Right lobe of liver (tissue), 6 donors: Measurements from ENCODE around the gene PDX1. TPM values are rescaled to one million over a fixed set of nuclear protein-coding genes. Genes with fewer than 3 reads are reported as not detected.
A peak's percentile ranks its signal among the peaks of the same experiment; 100 is the strongest.

Source experiments
- ATAC-seq, 4 donors: fragments of 200-7000 bp; cut with Tn5 transposase; one replicate each; pipeline ENCODE4 v1.9.1; 2020; ENCODE audit warnings: mild to moderate bottlenecking in 4 of 4, moderate library complexity in 4 of 4
- DNase-seq, 3 donors: peaks; one replicate each; pipeline ENCODE4 v3.0.0-alpha.2; 2020
- H3K27ac ChIP-seq, 3 donors: fragments of 200-600 bp; one replicate each; pipeline ENCODE4 v1.8.0; 2022
- H3K27me3 ChIP-seq, 2 donors: fragments of 200-600 bp; one replicate each; pipeline ENCODE4 v1.8.0; 2022
- H3K36me3 ChIP-seq, 4 donors: fragments of 200-600 bp; sonication (generic) in 1 of 4; one replicate each; pipeline versions ENCODE4 v1.5.1 to v1.8.0; 2017 to 2022; ENCODE audit warnings: control low read depth in 1 of 4
- H3K4me1 ChIP-seq, 4 donors: fragments of 200-600 bp; sonication (generic) in 1 of 4; one replicate each; pipeline versions ENCODE4 v1.5.1 to v1.8.0; 2017 to 2022; ENCODE audit warnings: control low read depth in 1 of 4
- H3K4me3 ChIP-seq, 3 donors: fragments of 200-600 bp; one replicate each; pipeline ENCODE4 v1.8.0; 2022
- H3K9me3 ChIP-seq, 4 donors: fragments of 200-600 bp; sonication (generic) in 1 of 4; one replicate each; pipeline versions ENCODE4 v1.5.1 to v1.8.0; 2017 to 2022; ENCODE audit warnings: control low read depth in 1 of 4
- POLR2A ChIP-seq: fragments of 450-650 bp; IDR thresholded peaks from one replicate; pipeline ENCODE4 v1.6.1; 2017; ENCODE audit warnings: antibody characterized with exemption, mild to moderate bottlenecking
- WGBS: methylation state at CpG from one replicate; pipeline ENCODE4 v1.1.6; 2018; ENCODE audit warnings: low coverage, low lambda C conversion rate; ENCODE audit not compliant: insufficient coverage; ENCODE audit errors: missing lambda C conversion rate; 5-methylcytosine and 5-hydroxymethylcytosine counted together
- intact Hi-C, 2 donors: fragments of 100-400 bp; cut with DNase I; formaldehyde crosslinking; loops; one replicate each; pipeline versions ENCODE4 v1.11.2 to v1.14.1; 2022
- long read RNA-seq: library from polyadenylated mRNA; unstranded; transcript quantifications from one replicate; pipeline ENCODE4 v2.0.0, GENCODE V29; 2019
- total RNA-seq, 6 experiments: library from RNA; depleted of rRNA in 2 of 6; stranded (reverse); fragments of >200 nt in 2 of 6; fragmentation: NEBNext Ultra II Directional in 3 of 6; extraction: Animal tissue kit (Norgen Biotek cat#: 25700) in 3 of 6; gene quantifications; one replicate each; pipeline versions ENCODE4 v1.1.0 to v1.2.4, GENCODE V29; 2016 to 2023
- TF ChIP-seq, protein P1 (sequence below), 4 donors: fragments of 200-600 bp in 3 of 4; fragments of 450-650 bp in 1 of 4; IDR thresholded peaks; one replicate each; pipeline versions ENCODE4 v1.5.1 to v1.8.0; 2016 to 2022; ENCODE audit warnings: antibody characterized with exemption in 4 of 4, mild to moderate bottlenecking in 2 of 4
- donor health status: DM: no; HTN: yes; CAD: no.
- donor health status: DM: no; HTN: no; CAD: no.
- donor health status: DM: no; HTN: no; CAD: no.
- donor health status: DM: no; HTN: yes; CAD: no.
- donor health status: DM: no; HTN: yes; CAD: no.

PDX1 gene
- under 1 TPM in 4 of 6 experiments, not detected in 2; 0.06 to 0.66 (median 0.21) TPM for total RNA-seq
- long read RNA-seq = 0 reads

DNA sequence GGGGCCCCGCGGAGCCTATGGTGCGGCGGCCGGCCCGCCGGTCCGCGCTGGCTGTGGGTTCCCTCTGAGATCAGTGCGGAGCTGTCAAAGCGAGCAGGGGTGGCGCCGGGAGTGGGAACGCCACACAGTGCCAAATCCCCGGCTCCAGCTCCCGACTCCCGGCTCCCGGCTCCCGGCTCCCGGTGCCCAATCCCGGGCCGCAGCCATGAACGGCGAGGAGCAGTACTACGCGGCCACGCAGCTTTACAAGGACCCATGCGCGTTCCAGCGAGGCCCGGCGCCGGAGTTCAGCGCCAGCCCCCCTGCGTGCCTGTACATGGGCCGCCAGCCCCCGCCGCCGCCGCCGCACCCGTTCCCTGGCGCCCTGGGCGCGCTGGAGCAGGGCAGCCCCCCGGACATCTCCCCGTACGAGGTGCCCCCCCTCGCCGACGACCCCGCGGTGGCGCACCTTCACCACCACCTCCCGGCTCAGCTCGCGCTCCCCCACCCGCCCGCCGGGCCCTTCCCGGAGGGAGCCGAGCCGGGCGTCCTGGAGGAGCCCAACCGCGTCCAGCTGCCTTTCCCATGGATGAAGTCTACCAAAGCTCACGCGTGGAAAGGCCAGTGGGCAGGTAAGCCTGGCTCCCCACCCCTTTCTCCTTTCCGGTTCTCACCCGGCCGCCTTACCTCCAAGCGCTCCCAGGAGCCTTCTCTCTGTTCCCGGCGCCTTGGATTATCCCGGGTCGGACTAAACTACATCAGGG lies at the start of gene PDX1:
Gene PDX1 (plus strand): TSS at position 67 of the 743 bp plus-strand sequence. CDS start 139 bp downstream, at position 206.
- peak; percentile 78 to 90 (median 90) for ATAC-seq
- DNase-seq = peak in 2 of 3 donors; percentile 67 to 76
- peaks cover 34 to 44% of the 10 kb centered on the region in 2 donors for H3K27me3 ChIP-seq
- intact Hi-C loops = no loop called here
- H3K9me3 ChIP-seq = no peaks in the 10 kb centered on the region
- no peak for TF ChIP-seq POLR2A
- TF ChIP-seq, protein P1, sequence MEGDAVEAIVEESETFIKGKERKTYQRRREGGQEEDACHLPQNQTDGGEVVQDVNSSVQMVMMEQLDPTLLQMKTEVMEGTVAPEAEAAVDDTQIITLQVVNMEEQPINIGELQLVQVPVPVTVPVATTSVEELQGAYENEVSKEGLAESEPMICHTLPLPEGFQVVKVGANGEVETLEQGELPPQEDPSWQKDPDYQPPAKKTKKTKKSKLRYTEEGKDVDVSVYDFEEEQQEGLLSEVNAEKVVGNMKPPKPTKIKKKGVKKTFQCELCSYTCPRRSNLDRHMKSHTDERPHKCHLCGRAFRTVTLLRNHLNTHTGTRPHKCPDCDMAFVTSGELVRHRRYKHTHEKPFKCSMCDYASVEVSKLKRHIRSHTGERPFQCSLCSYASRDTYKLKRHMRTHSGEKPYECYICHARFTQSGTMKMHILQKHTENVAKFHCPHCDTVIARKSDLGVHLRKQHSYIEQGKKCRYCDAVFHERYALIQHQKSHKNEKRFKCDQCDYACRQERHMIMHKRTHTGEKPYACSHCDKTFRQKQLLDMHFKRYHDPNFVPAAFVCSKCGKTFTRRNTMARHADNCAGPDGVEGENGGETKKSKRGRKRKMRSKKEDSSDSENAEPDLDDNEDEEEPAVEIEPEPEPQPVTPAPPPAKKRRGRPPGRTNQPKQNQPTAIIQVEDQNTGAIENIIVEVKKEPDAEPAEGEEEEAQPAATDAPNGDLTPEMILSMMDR (IDR thresholded peaks at IDR 0.05) = no peak
- H3K36me3 ChIP-seq = no peaks in the 10 kb centered on the region
- 2% methylated on average over 10 of the region's 76 CpGs for WGBS
- H3K4me1 ChIP-seq = peaks cover 0 to 19% (median 2%) of the 10 kb centered on the region in 4 donors
- H3K4me3 ChIP-seq = peak within 1 kb of the TSS; percentile 38 to 47 (median 43)
- H3K27ac ChIP-seq = no peak within 1 kb of the TSS

DNA sequence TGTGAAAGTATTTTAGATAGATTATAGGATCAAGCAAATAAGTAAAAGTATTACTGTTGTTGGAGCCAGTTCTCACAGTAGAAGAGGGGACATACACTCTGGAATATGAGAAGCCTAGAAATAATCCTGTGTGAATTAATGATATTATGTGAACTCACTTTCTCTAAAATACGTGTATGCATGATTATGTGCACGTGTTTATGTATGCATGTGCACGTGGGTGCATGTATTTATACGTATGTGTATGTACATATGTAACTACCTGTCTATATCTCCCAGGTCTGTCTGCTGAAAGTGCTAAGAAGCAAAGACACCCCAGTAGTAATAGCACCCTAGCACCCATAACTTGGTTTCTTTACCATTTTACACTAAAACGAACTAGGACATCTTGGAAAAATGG lies 41.5 kb upstream of the PDX1 start:
- DNase-seq = no peak
- Histone ChIP-seq H3K4me1 (no peaks in the 10 kb centered on the region), H3K27me3 (peaks cover 0 to 7% of the 10 kb centered on the region in 2 donors), H3K27ac (no peak overlapping the region), H3K9me3 (no peaks in the 10 kb centered on the region), H3K36me3 (no peaks in the 10 kb centered on the region), H3K4me3 (no peak overlapping the region)
- no peak for ATAC-seq
- TF ChIP-seq, protein P1 (IDR thresholded peaks at IDR 0.05) = no peak
- no peak for TF ChIP-seq POLR2A
- intact Hi-C loops = no loop called here
- WGBS = 70% methylated on average over 5 of the region's 5 CpGs

DNA sequence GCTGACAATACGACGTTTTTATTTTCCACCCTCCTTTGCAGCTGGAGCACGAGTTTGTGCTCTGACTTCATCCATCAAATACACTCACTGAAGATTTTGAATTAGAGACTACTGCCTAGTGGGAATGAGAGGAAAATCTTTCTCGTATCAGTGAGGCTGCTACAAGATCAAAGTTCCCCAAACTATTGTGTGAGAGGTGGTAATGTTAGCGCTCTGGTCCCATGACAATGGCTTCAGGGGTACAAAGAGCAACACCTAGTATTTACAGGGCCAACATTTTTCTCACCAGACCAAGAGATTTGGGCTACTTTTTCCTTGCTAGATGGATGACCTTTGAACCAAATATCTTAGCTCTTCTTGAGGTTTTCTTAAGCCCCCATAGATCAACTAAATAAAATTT lies 30.3 kb upstream of the PDX1 start:
- Histone ChIP-seq H3K36me3 (no peaks in the 10 kb centered on the region), H3K27me3 (no peaks in the 10 kb centered on the region), H3K9me3 (peaks cover 0 to 4% (median 0%) of the 10 kb centered on the region in 4 donors), H3K27ac (no peak overlapping the region), H3K4me1 (no peaks in the 10 kb centered on the region), H3K4me3 (no peak overlapping the region)
- DNase-seq = no peak
- intact Hi-C loops = no loop called here
- no peak for ATAC-seq
- 10% methylated on average over 5 of the region's 5 CpGs for whole genome bisulfite sequencing
- TF ChIP-seq, protein P1 (IDR thresholded peaks at IDR 0.05) = no peak
- no peak for TF ChIP-seq POLR2A

DNA sequence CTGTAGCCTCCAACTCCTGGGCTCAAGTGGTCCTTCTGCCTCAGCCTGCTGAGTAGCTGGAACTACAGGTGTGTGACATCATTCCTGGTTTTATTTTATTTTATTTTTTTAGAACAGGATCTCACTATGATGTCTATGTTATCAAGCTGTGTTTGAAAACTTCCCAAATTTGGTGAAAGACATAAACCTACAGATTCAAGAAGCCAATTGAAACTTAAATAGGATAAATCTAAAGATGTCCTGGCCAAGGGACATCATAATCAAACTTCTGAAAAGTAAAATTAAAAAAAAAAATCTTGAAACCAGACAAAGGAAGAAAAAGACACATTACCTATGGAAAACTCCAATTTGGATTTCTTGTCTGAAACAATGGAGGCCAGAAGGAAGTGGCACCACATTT lies 23.1 kb upstream of the PDX1 start:
- peaks cover 0 to 4% (median 0%) of the 10 kb centered on the region in 4 donors for H3K9me3 ChIP-seq
- H3K36me3 ChIP-seq = no peaks in the 10 kb centered on the region
- ATAC-seq (no peak), DNase-seq (no peak)
- no peaks in the 10 kb centered on the region for H3K4me1 ChIP-seq
- intact Hi-C loops = no loop called here
- no peak overlapping the region for H3K4me3 ChIP-seq
- TF ChIP-seq, protein P1 (IDR thresholded peaks at IDR 0.05) = no peak
- TF ChIP-seq POLR2A = no peak
- H3K27ac ChIP-seq = no peak overlapping the region
- no peaks in the 10 kb centered on the region for H3K27me3 ChIP-seq
